ENCODE data around the gene CIT.

DNA sequence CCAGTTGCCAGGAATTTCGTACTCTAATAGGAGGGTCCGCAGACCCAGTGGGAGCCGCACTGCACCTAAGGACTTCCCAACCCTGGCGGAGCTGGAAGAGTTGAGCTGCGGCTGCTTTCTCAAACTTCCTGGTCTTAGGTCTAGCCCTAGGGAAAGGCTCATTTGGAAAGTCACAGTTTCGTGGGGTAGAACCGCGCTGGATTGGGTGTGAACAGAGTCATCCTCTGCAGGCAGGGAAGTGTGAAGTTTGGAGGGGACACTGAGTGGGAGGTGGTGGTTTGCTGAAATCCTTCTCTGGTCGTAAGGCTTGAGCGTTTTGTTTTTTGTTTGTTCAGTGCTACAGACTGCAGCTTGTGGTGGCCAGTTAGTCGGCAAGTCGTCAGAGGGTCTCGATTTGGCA is 190.3 kb downstream of the CIT start:
- TF ChIP-seq, protein P1, sequence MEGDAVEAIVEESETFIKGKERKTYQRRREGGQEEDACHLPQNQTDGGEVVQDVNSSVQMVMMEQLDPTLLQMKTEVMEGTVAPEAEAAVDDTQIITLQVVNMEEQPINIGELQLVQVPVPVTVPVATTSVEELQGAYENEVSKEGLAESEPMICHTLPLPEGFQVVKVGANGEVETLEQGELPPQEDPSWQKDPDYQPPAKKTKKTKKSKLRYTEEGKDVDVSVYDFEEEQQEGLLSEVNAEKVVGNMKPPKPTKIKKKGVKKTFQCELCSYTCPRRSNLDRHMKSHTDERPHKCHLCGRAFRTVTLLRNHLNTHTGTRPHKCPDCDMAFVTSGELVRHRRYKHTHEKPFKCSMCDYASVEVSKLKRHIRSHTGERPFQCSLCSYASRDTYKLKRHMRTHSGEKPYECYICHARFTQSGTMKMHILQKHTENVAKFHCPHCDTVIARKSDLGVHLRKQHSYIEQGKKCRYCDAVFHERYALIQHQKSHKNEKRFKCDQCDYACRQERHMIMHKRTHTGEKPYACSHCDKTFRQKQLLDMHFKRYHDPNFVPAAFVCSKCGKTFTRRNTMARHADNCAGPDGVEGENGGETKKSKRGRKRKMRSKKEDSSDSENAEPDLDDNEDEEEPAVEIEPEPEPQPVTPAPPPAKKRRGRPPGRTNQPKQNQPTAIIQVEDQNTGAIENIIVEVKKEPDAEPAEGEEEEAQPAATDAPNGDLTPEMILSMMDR (IDR thresholded peaks at IDR 0.05) = no peak
- no peak for TF ChIP-seq POLR2A (IDR thresholded peaks at IDR 0.05)
